Brain microvascular endothelial cell (primary cell): ENCODE measurements around the gene CCDC158.
A peak's percentile ranks its signal among the peaks of the same experiment; 100 is the strongest.
"Not testable (repeated sequence)": the region's sequence is repeated elsewhere in the genome, so short reads cannot be mapped to it uniquely, and the experiment has no call there.

Experiments
- DNase-seq: peaks from one replicate; pipeline ENCODE4 v3.0.0-alpha.2; 2020
- H3K27ac ChIP-seq: fragments of 250-450 bp; sonication (Bioruptor Pico); 2 replicates; pipeline ENCODE4 v1.5.1; 2020; ENCODE audit warnings: mild to moderate bottlenecking, moderate library complexity
- H3K27me3 ChIP-seq: fragments of 250-450 bp; sonication (Bioruptor Pico); replicated peaks from 2 replicates; pipeline ENCODE4 v1.5.1; 2020; ENCODE audit warnings: mild to moderate bottlenecking
- H3K36me3 ChIP-seq: fragments of 250-450 bp; sonication (Bioruptor Pico); replicated peaks from 2 replicates; pipeline ENCODE4 v1.5.1; 2020; ENCODE audit warnings: mild to moderate bottlenecking
- H3K4me3 ChIP-seq: 2 replicates; pipeline ENCODE4 v1.5.1; 2011; ENCODE audit warnings: low read depth, mild to moderate bottlenecking, control low read depth, low read length, moderate library complexity
- CTCF ChIP-seq: IDR thresholded peaks from 2 replicates; pipeline ENCODE4 v1.5.1; 2011; ENCODE audit warnings: low read depth, mild to moderate bottlenecking, moderate library complexity, low read length, control low read depth, inconsistent platforms; ENCODE audit errors: missing control alignments
- in situ Hi-C: cut with HindIII; loops from 2 replicates; pipeline ENCODE4 v1.10.0; 2017; ENCODE audit warnings: low sequenced_read_pairs, low pct_ligation_motif_present

CCDC158 gene

DNA sequence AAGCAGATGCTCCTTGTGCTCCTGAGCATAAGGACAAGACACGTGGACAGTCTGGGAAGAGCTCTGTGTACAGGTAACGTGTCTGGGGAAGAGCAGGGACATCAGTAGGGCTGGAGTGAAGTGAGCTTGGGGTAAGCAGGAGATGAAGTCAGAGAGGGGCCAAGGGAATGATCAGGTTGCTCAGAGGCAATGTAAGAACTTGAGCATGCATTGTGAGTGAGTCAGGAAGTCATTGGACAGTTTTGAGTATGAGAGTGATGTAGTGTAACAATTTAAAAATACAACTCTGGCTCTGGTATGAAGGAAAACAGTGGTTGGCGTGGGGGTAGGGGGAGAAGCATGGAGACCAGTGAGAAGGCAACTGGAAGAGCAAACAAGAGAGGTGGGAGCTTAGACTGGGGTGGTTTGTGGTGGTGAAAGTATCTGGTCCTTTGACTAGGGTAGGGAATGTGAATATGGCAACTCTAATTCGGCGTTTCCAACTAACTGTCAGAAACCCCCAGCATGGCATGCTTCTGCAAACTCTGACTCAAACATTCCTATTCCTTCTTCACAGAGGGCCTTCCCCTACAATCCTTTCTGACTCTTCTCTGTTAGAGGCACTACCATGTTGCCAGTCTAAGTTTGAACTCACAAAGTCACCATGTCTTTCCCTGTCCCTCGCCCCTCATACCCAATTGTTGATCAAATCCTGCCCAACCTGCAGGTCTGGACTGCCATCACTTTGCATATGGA lies 57.2 kb downstream of the CCDC158 start:
- Histone ChIP-seq H3K4me3 (no peak overlapping the region), H3K36me3 (no peaks in the 10 kb centered on the region), H3K27me3 (no peaks in the 10 kb centered on the region), H3K27ac (no peak overlapping the region)
- peak; percentile 26 for DNase-seq
- in situ Hi-C loops: no loop called here
- no peak for TF ChIP-seq CTCF

GRCh38 chr4:76361689-76362412 lies 59.1 kb downstream of the CCDC158 start:
- DNase-seq: no peak
- Histone ChIP-seq H3K4me3 (no peak overlapping the region), H3K27ac (no peak overlapping the region), H3K27me3 (no peaks in the 10 kb centered on the region), H3K36me3 (no peaks in the 10 kb centered on the region)
- in situ Hi-C loops: no loop called here
- TF ChIP-seq CTCF: no peak

GRCh38 chr4:76359881-76360466 lies 61.0 kb downstream of the CCDC158 start:
- H3K27me3 ChIP-seq, DNase-seq, H3K27ac ChIP-seq, in situ Hi-C loops, H3K4me3 ChIP-seq, H3K36me3 ChIP-seq: not testable (repeated sequence)

DNA sequence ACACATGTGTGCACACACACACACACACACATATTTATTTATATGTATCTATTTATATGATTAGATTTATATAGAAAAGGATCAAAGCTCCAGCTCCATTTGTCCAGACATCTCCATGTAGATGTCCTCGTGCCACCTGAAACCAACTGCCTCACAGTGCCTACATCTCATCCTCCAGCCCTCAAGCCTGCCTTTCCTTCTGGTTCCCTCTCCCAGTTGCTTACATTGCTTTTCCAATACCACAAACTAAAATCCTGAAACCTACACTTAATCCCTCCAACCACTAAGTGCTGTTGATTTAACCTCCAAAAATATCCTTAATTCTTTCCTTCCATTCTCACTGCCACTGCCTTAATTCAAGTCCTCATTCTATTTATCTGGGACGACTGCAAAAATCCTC lies 63.0 kb downstream of the CCDC158 start:
- TF ChIP-seq CTCF: no peak
- in situ Hi-C loops: no loop called here
- Histone ChIP-seq H3K27me3 (no peaks in the 10 kb centered on the region), H3K36me3 (no peaks in the 10 kb centered on the region), H3K4me3 (no peak overlapping the region), H3K27ac (no peak overlapping the region)
- DNase-seq: no peak

DNA sequence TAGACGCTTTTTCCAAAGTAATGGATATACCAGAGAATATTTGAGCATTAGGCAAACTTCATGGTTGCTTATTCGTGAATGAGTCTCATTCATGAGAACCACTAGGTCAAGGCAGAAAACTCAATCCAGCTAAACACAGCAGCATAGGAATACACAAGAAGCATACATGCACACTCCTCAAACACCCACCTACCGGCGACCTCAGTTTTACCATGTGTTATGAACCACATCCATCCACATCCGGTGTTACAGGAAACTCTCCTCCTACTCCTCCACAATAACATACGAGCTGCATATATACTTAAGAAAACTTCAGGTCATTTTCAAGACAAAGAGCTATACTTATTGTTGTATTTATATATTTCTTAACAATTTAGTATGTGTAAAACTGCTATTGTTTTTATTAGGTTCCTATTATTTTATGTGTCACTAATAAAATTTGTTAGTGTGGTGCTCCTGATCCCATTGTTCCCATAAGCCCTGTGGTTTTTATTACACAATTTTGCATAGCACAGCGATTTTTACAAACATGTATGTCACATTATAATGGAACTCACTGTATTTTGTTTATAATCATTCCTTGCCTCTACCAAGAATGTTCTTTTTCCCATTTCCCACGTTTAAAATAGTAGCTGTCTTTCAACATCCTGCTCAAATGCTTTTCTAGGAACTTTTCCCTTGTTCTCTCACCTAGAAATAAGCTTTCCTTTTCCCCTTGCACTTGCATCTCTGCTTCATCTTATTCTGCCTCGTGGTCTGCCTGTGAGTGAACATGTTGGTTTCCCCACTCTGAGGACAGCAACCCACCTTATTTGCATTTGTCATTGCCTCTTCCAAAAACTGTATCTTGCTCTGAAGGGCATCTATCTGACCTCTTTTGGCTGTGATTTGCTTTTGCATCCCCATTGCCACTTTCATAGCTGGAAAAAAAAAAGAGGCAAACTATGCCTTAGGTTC lies 66.1 kb downstream of the CCDC158 start:
- H3K27me3 ChIP-seq: no peaks in the 10 kb centered on the region
- no peaks in the 10 kb centered on the region for H3K36me3 ChIP-seq
- in situ Hi-C loops: no loop called here
- no peak overlapping the region for H3K4me3 ChIP-seq
- TF ChIP-seq CTCF: no peak
- DNase-seq: no peak
- no peak overlapping the region for H3K27ac ChIP-seq
